HL-60 (cell line): ENCODE data around the gene TMED3.

Experiments
- DNase-seq, 2 experiments: peaks; one replicate each; pipeline ENCODE4 v3.0.0-alpha.2; 2010 to 2020; ENCODE audit warnings: low read depth in 1 of 2, low spot score in 1 of 2
- H3K27ac ChIP-seq: fragments of 250-450 bp; sonication (Bioruptor Pico); replicated peaks from 2 replicates; pipeline ENCODE4 v1.5.1; 2020; ENCODE audit warnings: mild to moderate bottlenecking, moderate library complexity
- H3K27me3 ChIP-seq: fragments of 250-450 bp; sonication (Bioruptor Pico); 2 replicates; pipeline ENCODE4 v1.5.1; 2021; ENCODE audit warnings: mild to moderate bottlenecking, moderate library complexity; ENCODE audit not compliant: insufficient read depth, poor library complexity, severe bottlenecking
- H3K4me3 ChIP-seq: replicated peaks from 2 replicates; pipeline ENCODE4 v1.5.1; 2011; ENCODE audit warnings: mild to moderate bottlenecking, control low read depth, low read length; ENCODE audit not compliant: insufficient read depth
- GABPA ChIP-seq: IDR thresholded peaks from 2 replicates; pipeline ENCODE4 v1.6.1; 2012; ENCODE audit warnings: low read depth
- POLR2AphosphoS5 ChIP-seq: IDR thresholded peaks from 2 replicates; pipeline ENCODE4 v1.6.1; 2012; ENCODE audit warnings: low read depth
- SPI1 ChIP-seq: IDR thresholded peaks from 2 replicates; pipeline ENCODE4 v1.6.1; 2012; ENCODE audit warnings: low read depth, mild to moderate bottlenecking, borderline replicate concordance
- TF ChIP-seq, protein P1 (sequence below): IDR thresholded peaks from 2 replicates; pipeline ENCODE4 v1.6.1; 2012; ENCODE audit warnings: low read depth; ENCODE audit not compliant: insufficient replicate concordance
- TF ChIP-seq, protein P2 (sequence below): IDR thresholded peaks from one replicate; pipeline ENCODE4 v1.5.1; 2011; ENCODE audit warnings: low read length, control low read depth, inconsistent platforms; ENCODE audit not compliant: insufficient read depth

Gene TMED3

DNA sequence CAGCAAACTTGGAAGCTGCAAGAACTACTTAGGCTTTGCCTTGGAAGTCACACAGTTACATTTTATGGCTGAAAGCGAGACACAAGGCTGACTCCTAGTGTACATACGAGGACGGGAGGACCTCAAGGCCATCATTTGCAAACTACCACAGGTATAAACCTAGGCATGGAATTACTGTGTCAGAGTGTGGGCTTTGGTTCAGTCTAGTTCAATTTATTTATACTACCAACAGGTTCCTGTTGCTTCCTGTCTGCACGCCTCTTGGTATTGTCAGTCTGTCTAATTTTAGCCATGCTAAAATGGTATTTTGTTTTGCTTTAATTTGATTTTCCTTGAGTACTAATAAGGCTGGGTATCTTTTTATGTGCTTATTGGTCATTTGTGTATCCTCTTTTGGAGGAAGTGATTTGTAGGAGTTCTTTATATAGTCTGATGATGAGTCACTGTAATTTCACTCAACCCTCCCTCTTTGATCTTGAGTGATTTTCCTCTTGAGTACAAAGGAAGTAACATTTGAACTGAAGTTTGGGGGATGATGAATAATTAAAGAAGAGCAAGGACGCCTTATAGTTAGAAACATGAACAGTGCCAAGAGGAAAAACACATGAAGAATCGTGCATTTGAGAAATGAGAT is 20.2 kb upstream of the TMED3 start:
- no peak for DNase-seq
- H3K27me3 ChIP-seq = peaks cover 5% of the 10 kb centered on the region
- TF ChIP-seq, protein P1, sequence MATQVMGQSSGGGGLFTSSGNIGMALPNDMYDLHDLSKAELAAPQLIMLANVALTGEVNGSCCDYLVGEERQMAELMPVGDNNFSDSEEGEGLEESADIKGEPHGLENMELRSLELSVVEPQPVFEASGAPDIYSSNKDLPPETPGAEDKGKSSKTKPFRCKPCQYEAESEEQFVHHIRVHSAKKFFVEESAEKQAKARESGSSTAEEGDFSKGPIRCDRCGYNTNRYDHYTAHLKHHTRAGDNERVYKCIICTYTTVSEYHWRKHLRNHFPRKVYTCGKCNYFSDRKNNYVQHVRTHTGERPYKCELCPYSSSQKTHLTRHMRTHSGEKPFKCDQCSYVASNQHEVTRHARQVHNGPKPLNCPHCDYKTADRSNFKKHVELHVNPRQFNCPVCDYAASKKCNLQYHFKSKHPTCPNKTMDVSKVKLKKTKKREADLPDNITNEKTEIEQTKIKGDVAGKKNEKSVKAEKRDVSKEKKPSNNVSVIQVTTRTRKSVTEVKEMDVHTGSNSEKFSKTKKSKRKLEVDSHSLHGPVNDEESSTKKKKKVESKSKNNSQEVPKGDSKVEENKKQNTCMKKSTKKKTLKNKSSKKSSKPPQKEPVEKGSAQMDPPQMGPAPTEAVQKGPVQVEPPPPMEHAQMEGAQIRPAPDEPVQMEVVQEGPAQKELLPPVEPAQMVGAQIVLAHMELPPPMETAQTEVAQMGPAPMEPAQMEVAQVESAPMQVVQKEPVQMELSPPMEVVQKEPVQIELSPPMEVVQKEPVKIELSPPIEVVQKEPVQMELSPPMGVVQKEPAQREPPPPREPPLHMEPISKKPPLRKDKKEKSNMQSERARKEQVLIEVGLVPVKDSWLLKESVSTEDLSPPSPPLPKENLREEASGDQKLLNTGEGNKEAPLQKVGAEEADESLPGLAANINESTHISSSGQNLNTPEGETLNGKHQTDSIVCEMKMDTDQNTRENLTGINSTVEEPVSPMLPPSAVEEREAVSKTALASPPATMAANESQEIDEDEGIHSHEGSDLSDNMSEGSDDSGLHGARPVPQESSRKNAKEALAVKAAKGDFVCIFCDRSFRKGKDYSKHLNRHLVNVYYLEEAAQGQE = no peak
- TF ChIP-seq SPI1 (no peak), POLR2AphosphoS5 (no peak), GABPA (no peak)
- TF ChIP-seq, protein P2, sequence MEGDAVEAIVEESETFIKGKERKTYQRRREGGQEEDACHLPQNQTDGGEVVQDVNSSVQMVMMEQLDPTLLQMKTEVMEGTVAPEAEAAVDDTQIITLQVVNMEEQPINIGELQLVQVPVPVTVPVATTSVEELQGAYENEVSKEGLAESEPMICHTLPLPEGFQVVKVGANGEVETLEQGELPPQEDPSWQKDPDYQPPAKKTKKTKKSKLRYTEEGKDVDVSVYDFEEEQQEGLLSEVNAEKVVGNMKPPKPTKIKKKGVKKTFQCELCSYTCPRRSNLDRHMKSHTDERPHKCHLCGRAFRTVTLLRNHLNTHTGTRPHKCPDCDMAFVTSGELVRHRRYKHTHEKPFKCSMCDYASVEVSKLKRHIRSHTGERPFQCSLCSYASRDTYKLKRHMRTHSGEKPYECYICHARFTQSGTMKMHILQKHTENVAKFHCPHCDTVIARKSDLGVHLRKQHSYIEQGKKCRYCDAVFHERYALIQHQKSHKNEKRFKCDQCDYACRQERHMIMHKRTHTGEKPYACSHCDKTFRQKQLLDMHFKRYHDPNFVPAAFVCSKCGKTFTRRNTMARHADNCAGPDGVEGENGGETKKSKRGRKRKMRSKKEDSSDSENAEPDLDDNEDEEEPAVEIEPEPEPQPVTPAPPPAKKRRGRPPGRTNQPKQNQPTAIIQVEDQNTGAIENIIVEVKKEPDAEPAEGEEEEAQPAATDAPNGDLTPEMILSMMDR = no peak
- no peak overlapping the region for H3K27ac ChIP-seq
- H3K4me3 ChIP-seq = no peak overlapping the region

DNA sequence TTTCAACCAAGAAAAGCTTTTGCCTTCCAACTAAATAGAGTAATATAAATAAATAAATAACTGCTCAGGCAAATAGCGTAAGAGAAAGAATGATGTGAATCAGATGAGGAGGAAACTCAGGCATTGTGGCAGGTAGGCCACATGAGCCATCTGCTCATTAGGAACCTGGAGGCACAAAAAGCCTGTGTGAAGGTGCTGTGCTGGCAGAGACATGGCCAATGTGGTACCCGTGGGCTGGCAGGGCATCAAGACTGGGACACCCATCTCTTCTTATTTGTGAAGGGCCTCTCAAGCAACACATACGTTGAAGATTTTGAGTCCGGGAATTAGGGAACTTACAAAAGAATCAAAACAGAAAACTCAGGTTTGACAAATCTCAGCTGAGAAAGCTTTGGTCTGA is 18.9 kb upstream of the TMED3 start:
- DNase-seq = no peak
- TF ChIP-seq POLR2AphosphoS5 (no peak), GABPA (no peak), SPI1 (no peak)
- TF ChIP-seq, protein P1 = no peak
- TF ChIP-seq, protein P2 = no peak
- H3K27me3 ChIP-seq = peaks cover 5% of the 10 kb centered on the region
- no peak overlapping the region for H3K4me3 ChIP-seq
- no peak overlapping the region for H3K27ac ChIP-seq

DNA sequence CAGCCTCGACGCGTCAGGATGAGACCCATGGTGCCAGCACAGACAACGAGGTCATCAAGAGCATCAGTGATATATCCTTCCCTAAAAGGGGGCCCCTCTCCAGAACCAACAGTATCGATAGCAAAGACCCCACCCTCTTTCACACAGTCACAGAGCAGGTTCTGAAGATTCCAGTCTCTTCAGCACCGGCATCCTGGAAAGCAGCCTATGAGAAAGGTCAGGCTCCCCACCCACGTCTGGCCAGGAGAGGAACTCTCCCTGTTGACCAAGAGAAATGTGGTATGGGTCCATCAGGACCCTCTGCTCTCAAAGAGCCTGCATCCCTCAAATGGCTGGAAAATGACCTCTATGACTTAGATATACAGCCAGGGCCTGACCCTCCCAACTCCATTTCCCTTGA is 16.8 kb upstream of the TMED3 start:
- no peak overlapping the region for H3K27ac ChIP-seq
- no peak for TF ChIP-seq SPI1
- no peak for TF ChIP-seq GABPA
- TF ChIP-seq POLR2AphosphoS5 = no peak
- TF ChIP-seq, protein P1 = peak; percentile 81
- TF ChIP-seq, protein P2 = no peak
- no peak for DNase-seq
- peaks cover 5% of the 10 kb centered on the region for H3K27me3 ChIP-seq
- H3K4me3 ChIP-seq = no peak overlapping the region
